HG03139 (cell line): Measurements from ENCODE around the gene ZNF451.
"Not testable (repeated sequence)": the region's sequence is repeated elsewhere in the genome, so short reads cannot be mapped to it uniquely, and the experiment has no call there.

Source experiments
- ATAC-seq: cut with Tn5 transposase; IDR thresholded peaks from one replicate; pipeline ENCODE4 v1.9.1; 2021; ENCODE audit not compliant: unreplicated experiment

Gene ZNF451

GRCh38 chr6:57089687-57090457 is at the start of gene ZNF451:
Gene ZNF451, plus strand, starts transcription at chr6:57090188. Its CDS starts 66 bp downstream, at chr6:57090254.
- peak; percentile 91 for ATAC-seq

GRCh38 chr6:57044061-57044460 is 45.9 kb upstream of the ZNF451 start:
- ATAC-seq = not testable (repeated sequence)

GRCh38 chr6:57044568-57044967 is 45.4 kb upstream of the ZNF451 start:
- no peak for ATAC-seq

- ATAC-seq = peak; percentile 77
Measured at GRCh38 chr6:57046332-57047256, 43.4 kb upstream of the ZNF451 start, which contains the start of gene KIAA1586. Gene KIAA1586, plus strand, starts transcription at chr6:57046693. Its CDS starts 63 bp downstream, at chr6:57046756.

GRCh38 chr6:57047257-57047585 is 42.8 kb upstream of the ZNF451 start:
- ATAC-seq = peak; percentile 14

GRCh38 chr6:57047859-57048258 is 42.1 kb upstream of the ZNF451 start:
- ATAC-seq = not testable (repeated sequence)

GRCh38 chr6:57048577-57048976 is 41.4 kb upstream of the ZNF451 start:
- ATAC-seq = no peak

- ATAC-seq = no peak
Measured at GRCh38 chr6:57063847-57064246, 26.1 kb upstream of the ZNF451 start.

- ATAC-seq = no peak
Measured at GRCh38 chr6:57064809-57065208, 25.2 kb upstream of the ZNF451 start.

- ATAC-seq = no peak
Measured at GRCh38 chr6:57068061-57068460, 21.9 kb upstream of the ZNF451 start.

- ATAC-seq = no peak
Measured at GRCh38 chr6:57069228-57069627, 20.8 kb upstream of the ZNF451 start.

GRCh38 chr6:57069920-57070331 is 20.1 kb upstream of the ZNF451 start:
- ATAC-seq = no peak

GRCh38 chr6:57072108-57072507 is 17.9 kb upstream of the ZNF451 start:
- no peak for ATAC-seq

- no peak for ATAC-seq
Measured at GRCh38 chr6:57074383-57074782, 15.6 kb upstream of the ZNF451 start.

GRCh38 chr6:57075092-57075491 is 14.9 kb upstream of the ZNF451 start:
- no peak for ATAC-seq

GRCh38 chr6:57078531-57079207 is 11.3 kb upstream of the ZNF451 start:
- ATAC-seq = no peak

GRCh38 chr6:57085471-57085870 is 4.5 kb upstream of the ZNF451 start:
- ATAC-seq = no peak

GRCh38 chr6:57086843-57087242 is 3.1 kb upstream of the ZNF451 start:
- no peak for ATAC-seq

- no peak for ATAC-seq
Measured at GRCh38 chr6:57087916-57088315, 2.1 kb upstream of the ZNF451 start.

GRCh38 chr6:57089265-57089664 is 723 bp upstream of the ZNF451 start:
- no peak for ATAC-seq

GRCh38 chr6:57090458-57091067 is 575 bp downstream of the ZNF451 start:
- ATAC-seq = peak; percentile 14
